GM08714 (cell line): ENCODE measurements around the gene DOCK3.
"Not testable (repeated sequence)": the region's sequence is repeated elsewhere in the genome, so short reads cannot be mapped to it uniquely, and the experiment has no call there.

Source experiments
- H3K4me3 ChIP-seq: fragments of 200-500 bp; sonication (Bioruptor generic); 2 replicates; pipeline ENCODE4 v1.5.1; 2014; ENCODE audit warnings: mild to moderate bottlenecking, low read length, inconsistent platforms
- ZNF274 ChIP-seq: IDR thresholded peaks from 2 replicates; pipeline ENCODE4 v1.6.1; 2012; ENCODE audit warnings: mild to moderate bottlenecking, low read depth, low read length

DOCK3 gene

DNA sequence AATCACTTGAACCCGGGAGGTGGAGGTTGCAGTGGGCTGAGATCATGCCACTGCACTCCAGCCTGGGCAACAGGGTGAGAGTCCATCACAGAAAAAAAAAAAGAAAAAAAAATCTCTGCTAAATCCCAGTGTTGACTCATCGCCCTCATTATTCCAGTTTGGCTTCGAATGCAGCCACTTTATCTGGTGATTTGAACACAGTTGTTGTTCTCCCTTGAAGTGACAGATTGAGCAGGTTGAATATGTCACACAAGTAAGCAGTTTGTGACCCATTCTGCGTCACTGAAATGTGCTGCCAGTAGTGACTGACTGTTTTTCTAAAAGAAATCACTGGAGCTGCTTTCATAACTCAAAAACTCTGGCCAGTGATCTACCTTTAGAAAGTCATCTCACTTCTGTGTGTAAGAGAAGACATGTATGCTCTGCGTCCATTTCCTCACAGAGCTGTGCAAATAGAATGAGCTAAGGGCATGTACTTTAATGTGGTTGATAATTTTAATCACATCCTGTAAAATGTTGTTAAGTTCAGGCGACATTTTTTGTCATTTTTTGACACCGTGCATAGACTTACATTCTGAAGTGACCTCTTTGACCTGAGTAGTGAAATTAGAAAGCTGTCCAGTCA lies 12.5 kb downstream of the DOCK3 start:
- TF ChIP-seq ZNF274: no peak
- H3K4me3 ChIP-seq: no peak overlapping the region

DNA sequence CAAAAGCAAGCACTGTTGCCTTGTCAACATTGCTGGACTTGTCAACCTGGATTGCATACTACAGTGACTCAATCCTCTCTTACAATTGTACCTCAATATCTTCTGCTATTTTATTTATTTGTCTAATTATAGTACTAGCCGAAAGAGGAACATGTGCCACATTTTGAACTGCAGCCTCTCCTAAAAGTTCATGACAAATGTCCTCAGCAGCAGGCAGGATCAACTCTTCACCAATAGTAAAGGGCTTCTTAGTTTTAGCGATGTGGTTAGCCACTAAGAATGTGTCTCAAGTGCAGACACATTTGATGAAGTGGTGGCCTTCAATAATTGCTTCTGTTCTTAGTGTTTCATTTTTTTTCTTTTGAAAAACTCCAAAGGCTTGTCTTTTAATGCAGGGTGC lies 13.2 kb downstream of the DOCK3 start:
- H3K4me3 ChIP-seq: no peak overlapping the region
- no peak for TF ChIP-seq ZNF274

DNA sequence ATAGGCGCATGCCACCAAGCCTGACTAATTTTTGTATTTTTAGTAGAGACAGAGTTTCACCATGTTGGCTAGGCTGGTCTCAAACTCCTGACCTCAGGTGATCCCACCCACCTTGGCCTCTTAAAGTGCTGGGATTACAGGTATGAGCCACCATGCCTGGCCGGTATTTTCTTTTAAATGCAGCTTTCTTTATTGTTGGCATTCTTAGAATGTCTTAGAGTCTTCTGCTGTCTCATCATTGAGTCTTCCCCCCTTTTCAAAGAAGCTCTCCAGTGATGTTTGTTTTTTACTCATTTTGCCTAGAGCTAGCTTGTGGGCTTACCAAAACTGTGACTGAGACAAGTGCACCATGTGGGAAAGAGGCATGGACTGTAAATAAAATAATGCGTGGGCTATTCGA lies 13.9 kb downstream of the DOCK3 start:
- H3K4me3 ChIP-seq: not testable (repeated sequence)

DNA sequence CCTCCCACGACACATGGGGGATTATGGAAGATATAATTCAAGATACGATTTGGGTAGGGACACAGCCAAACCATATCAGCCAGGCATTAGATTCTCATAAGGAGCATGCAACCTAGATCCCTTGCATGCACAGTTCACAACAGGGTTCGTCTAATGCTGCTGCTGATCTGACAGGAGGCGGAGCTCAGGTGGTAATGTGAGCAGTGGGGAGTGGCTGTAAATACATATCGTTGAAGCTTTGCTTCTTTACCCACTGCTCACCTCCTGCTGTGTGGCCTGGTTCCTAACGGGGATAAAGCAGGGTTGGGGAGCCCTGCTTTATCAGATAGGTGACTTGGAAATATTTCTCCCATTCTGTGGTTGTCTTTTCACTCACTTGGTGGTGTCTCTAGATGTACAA lies 14.8 kb downstream of the DOCK3 start:
- no peak for TF ChIP-seq ZNF274
- no peak overlapping the region for H3K4me3 ChIP-seq

DNA sequence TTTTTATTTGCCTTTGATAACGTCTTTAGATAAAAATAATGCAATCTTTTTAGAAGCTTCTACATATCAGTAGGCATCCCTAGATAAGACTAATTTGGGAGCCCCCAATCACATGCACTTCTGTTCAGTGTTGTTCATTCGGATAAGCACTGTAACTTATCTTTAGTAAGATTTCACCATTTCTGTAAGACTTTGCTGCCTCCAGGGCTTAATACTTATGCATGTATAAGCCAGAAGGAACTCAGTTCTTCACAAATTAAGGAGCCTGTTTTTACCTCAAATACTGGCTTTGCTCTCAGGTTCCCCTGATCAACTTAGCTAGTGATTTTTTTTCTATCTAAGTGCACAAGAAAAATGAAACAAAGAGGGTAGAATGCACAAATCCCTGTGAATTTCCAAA lies 20.3 kb downstream of the DOCK3 start:
- no peak overlapping the region for H3K4me3 ChIP-seq
- TF ChIP-seq ZNF274: no peak

DNA sequence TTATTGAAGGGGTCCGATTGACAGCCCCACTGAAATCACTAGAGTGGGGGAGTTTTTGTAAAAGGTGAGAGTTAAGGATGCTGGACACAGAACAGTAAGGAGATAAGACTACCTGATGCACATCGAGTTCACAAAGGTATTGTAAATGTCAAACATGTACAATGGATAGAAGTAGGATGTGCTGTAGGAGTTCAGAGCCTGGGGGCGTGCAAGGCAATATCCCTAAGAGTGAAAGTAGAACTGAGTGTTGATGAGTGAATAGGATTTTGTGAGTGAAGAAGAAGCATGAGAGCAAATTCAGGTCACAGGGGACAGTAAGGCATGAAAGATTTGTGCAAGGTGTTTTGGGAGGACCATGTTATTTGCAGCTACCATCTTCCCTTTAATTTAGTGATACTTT lies 21.5 kb downstream of the DOCK3 start:
- no peak for TF ChIP-seq ZNF274
- no peak overlapping the region for H3K4me3 ChIP-seq

DNA sequence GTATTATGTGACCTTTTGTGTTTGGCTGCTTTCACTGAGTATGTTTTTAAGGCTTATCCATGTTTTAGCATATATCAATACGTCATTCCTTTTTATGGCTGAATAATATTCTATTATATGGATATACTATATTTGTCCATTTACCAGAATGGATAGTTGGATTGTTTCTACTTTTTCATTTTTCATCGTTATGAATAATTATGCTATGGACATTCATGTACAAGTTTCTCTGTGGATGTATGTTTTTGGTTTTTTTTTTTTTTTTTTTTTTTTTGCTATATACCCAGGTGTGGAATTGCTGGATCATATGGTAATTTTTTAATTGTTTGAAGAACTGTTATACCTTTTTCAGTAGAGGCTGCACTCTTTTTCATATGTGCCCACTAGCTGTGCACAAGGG lies 23.5 kb downstream of the DOCK3 start:
- no peak for TF ChIP-seq ZNF274
- H3K4me3 ChIP-seq: no peak overlapping the region

DNA sequence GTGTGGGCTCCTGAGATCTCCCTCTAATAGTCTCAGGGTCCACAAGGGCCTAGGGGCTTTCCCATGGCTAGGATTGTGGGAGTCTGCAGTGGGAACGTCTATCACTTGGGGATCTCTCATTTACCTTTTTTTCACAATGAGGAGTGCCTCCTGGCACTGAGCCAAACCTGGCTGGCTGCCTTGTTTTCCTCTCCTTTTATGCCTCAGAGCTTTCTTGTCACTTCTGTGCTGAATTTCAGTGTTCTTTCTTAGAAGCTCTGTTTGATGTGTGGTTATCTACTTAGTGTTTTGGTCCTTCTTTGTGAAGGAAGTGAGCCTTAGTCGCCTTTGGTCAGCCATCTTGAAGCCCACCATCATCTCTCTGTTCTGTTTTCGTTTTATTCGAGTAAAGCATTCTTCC lies 33.9 kb downstream of the DOCK3 start:
- no peak overlapping the region for H3K4me3 ChIP-seq
- no peak for TF ChIP-seq ZNF274

DNA sequence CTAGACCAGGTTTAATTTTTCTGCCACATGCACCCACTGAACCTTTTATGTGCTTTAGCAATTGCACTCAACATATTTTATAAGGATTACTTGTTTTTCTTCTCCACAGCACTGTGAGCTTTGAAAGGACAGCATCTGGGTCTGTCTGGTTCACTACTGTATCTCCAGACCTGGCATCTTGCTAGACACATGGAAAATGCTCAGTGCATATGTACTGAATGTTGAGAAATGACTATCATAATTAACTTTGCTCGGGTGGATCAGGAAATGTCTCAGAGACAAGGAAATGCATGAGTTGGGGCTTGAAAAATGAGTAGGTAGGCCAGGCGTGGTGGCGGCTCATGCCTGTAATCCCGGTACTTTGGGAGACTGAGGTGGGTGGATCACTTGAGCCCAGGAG lies 40.2 kb downstream of the DOCK3 start:
- TF ChIP-seq ZNF274: no peak

DNA sequence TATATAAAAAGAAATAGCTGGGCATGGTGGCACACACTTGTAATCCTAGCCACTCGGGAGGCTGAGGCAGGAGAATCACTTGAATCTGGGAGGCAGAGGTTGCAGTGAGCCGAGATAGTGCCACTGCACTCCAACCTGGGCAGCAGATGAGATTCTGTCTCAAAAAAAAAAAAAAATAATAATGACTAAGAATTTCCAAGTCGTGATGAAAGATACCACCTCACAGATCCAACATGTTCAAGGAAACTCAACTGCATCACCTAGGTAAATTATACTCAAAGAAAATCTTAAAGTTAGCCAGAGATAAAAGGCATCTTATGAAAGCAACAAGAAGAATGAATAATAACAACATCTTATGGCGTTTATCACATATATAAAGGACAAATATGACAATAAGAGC lies 50.1 kb downstream of the DOCK3 start:
- TF ChIP-seq ZNF274: no peak
- no peak overlapping the region for H3K4me3 ChIP-seq

More for the DNA sequence above, 40.2 kb downstream of the DOCK3 start:
- no peak overlapping the region for H3K4me3 ChIP-seq

DNA sequence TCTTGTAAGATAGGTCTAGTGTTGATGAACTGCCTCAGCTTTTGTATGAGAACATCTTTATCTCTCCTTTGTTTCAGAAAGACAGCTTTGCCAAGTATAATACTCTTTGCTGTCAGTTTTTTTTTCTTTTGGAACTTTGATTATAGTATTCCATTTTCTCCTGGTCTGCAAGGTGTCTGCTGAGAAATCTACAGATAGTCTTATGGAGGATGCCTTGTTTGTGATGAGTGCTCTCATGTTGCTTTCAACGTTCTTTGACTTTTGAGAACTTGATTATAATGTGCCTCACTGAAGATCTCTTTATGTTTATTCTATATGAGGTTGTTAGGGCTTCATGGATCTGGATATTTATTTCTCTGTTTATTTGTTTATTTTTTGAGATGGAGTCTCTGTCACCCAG lies 60.3 kb downstream of the DOCK3 start:
- no peak for TF ChIP-seq ZNF274
- no peak overlapping the region for H3K4me3 ChIP-seq

DNA sequence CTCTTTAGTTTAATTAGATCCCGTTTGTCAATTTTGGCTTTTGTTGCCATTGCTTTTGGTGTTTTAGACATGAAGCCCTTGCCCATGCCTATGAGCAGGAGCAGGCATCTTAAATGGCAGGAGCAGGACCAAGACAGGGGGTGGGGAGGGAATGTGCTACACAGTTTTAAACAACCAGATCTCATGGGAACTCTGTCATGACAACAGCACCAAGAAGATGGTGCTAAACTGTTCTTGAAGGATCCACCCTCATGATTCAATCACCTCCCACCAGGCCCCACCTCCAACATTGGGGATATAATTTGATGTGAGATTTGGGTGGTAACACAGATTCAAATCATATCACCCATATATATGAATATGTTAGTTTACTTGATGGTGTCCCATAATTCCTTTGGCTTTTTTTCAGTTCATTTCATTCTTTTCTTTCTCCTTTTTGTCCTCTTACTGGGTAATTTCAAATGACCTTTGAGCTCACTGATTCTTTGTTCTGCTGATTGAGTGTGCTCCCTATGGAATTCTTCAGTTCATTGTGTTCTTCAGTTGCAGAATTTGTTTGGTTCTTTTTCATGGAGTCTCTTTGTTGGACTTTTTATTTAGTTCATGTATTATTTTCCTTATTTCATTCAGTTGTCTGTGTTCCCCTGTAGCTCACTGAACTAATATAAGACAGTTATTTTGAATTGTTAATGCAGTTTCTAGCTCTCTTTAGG lies 62.6 kb downstream of the DOCK3 start:
- H3K4me3 ChIP-seq: no peak overlapping the region
- no peak for TF ChIP-seq ZNF274

DNA sequence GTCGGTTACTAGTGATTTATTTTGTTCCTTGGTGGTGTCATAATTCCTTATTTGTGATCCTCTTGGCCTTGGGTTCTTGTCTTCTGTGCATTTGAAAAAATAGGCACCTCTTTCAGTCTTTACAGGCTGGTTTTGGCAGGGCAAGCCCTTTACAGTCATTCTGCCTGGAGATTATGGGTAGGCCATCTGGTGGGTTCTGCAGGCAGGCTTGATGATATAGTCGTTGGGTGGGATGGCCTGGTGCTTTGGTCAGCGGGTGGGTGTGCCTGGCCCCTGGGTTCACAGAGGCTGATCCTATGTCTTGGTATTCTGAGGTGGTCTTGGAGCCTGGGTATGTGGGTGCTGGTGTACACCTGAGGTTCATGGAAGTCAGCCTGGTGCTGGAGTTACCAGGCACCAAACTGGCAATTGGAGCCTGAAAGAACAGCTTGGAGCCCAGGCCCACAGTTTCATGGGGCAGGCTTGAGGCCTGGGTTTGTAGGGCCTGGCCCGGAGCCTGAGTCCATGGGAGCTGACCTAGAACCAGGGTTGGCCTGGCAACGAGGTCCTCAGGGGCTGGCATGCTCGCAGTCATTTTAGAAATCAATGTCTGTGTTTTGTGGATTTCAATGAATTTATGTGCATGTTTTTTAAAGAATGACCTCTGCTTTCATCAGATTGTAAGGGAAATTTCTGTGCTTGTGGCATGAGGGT lies 63.3 kb downstream of the DOCK3 start:
- TF ChIP-seq ZNF274: no peak
- H3K4me3 ChIP-seq: no peak overlapping the region

DNA sequence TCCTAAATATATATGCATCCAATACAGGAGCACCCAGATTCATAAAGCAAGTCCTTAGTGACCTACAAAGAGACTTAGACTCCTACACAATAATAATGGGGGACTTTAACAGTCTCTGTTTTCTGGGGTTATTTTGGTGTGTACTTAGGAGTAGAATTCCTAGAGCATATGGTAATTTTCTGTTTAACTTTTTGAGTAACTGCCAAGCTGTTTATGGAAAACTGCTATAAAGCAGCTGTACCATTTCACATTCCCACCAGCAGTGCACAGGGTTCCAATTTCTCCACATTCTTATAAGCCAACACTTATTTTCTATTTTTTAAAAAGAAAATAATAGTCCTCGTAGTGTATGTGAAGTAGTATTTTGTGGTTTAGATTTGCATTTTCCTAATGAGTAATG lies 68.9 kb downstream of the DOCK3 start:
- no peak for TF ChIP-seq ZNF274
- H3K4me3 ChIP-seq: no peak overlapping the region

DNA sequence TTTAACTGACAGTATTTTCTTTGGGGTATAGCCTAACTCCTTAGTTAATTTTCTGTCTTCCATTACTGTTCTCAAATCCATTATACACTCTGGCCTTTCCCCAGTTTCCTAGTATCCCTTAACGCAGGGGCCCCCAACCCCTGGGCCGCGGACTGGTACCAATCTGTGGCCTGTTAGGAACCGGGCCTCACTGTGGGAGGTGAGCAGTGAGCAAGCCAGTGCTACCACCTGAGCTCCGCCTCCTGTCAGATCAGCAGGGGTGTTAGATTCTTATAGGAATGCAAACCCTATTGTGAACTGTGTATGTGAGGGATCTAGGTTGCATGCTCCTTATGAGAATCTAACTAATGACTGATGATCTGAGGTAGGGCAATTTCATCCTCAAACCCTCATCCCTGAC lies 75.1 kb downstream of the DOCK3 start:
- H3K4me3 ChIP-seq: no peak overlapping the region
- TF ChIP-seq ZNF274: no peak
